Neural cell (in vitro differentiated cells): ENCODE data around the gene RAI1. TPM values are rescaled to one million over a fixed set of nuclear protein-coding genes. Genes with fewer than 3 reads are reported as not detected.

ENCODE experiments used
- H2AFZ ChIP-seq: fragments of 200-600, 300-800 bp; sonication (generic), shearing (Covaris generic); 2 replicates; pipeline ENCODE4 v1.6.0; 2014; ENCODE audit warnings: low read depth, mild to moderate bottlenecking, antibody characterized with exemption, low read length, moderate library complexity
- H3F3A ChIP-seq: fragments of 200-600 bp; shearing (Covaris generic); 2 replicates; pipeline ENCODE4 v1.6.1; 2016; ENCODE audit warnings: mild to moderate bottlenecking, moderate library complexity, mixed read lengths, antibody characterized with exemption, low read length; ENCODE audit not compliant: insufficient read depth, poor library complexity, severe bottlenecking
- H3K27ac ChIP-seq: fragments of 200-600, 300-800 bp; sonication (generic), shearing (Covaris generic); 2 replicates; pipeline ENCODE4 v1.5.1; 2014; ENCODE audit warnings: mild to moderate bottlenecking, low read length, moderate library complexity
- H3K27me3 ChIP-seq: fragments of 300-800, 200-600 bp; sonication (generic), shearing (Covaris generic); 2 replicates; pipeline ENCODE4 v1.6.0; 2014; ENCODE audit warnings: mild to moderate bottlenecking, low read depth, low read length, moderate library complexity; ENCODE audit not compliant: insufficient read depth
- H3K36me3 ChIP-seq: fragments of 300-800, 200-600 bp; sonication (generic), shearing (Covaris generic); 2 replicates; pipeline ENCODE4 v1.5.1; 2014; ENCODE audit warnings: mild to moderate bottlenecking, antibody characterized with exemption, low read length, moderate library complexity; ENCODE audit not compliant: insufficient read depth
- H3K4me2 ChIP-seq: fragments of 300-800, 200-600 bp; sonication (generic), shearing (Covaris generic); 2 replicates; pipeline ENCODE4 v1.6.0; 2014; ENCODE audit warnings: mild to moderate bottlenecking, low read length
- H3K4me3 ChIP-seq: fragments of 300-800, 200-600 bp; sonication (generic), shearing (Covaris generic); 2 replicates; pipeline ENCODE4 v1.5.1; 2014; ENCODE audit warnings: mild to moderate bottlenecking, low read length, moderate library complexity
- H3K79me2 ChIP-seq: fragments of 200-600 bp; shearing (Covaris generic); replicated peaks from 2 replicates; pipeline ENCODE4 v1.6.0; 2014; ENCODE audit warnings: mild to moderate bottlenecking, low read length, moderate library complexity; ENCODE audit not compliant: insufficient read depth
- H3K9ac ChIP-seq: fragments of 300-800, 200-600 bp; sonication (generic), shearing (Covaris generic); 2 replicates; pipeline ENCODE4 v1.6.1; 2016; ENCODE audit warnings: mild to moderate bottlenecking, low read length, mixed read lengths
- H3K9me2 ChIP-seq: fragments of 200-600 bp; shearing (Covaris generic); 2 replicates; pipeline ENCODE4 v1.6.1; 2016; ENCODE audit warnings: mild to moderate bottlenecking, low read length, mixed read lengths; ENCODE audit not compliant: insufficient read depth
- H3K9me3 ChIP-seq: fragments of 200-600, 300-800 bp; sonication (generic), shearing (Covaris generic); 2 replicates; pipeline ENCODE4 v1.6.1; 2016; ENCODE audit warnings: mild to moderate bottlenecking, mixed run types, low read length, moderate library complexity, mixed read lengths
- H4K20me1 ChIP-seq: fragments of 200-600 bp; shearing (Covaris generic); 2 replicates; pipeline ENCODE4 v1.6.1; 2016; ENCODE audit warnings: mild to moderate bottlenecking, mixed run types; ENCODE audit not compliant: insufficient read depth
- CTCF ChIP-seq: fragments of 450-650 bp; IDR thresholded peaks from 2 replicates; pipeline ENCODE4 v1.5.1; 2014; ENCODE audit warnings: antibody characterized with exemption, mild to moderate bottlenecking, moderate library complexity; ENCODE audit not compliant: poor library complexity, severe bottlenecking
- EP300 ChIP-seq: fragments of 450-650 bp; conservative IDR thresholded peaks from 2 replicates; pipeline ENCODE4 v1.6.1; 2014; ENCODE audit warnings: antibody characterized with exemption, mild to moderate bottlenecking, moderate library complexity; ENCODE audit not compliant: poor library complexity, severe bottlenecking
- EZH2 ChIP-seq: fragments of 200-600, 300-800 bp; shearing (Covaris generic), sonication (generic); IDR thresholded peaks from 2 replicates; pipeline ENCODE4 v1.6.1; 2014; ENCODE audit warnings: antibody characterized with exemption, low read length, borderline replicate concordance, mild to moderate bottlenecking; ENCODE audit not compliant: insufficient read depth, poor library complexity, severe bottlenecking
- MXI1 ChIP-seq: fragments of 450-650 bp; conservative IDR thresholded peaks from 2 replicates; pipeline ENCODE4 v1.6.1; 2014; ENCODE audit warnings: antibody characterized with exemption, mild to moderate bottlenecking; ENCODE audit not compliant: poor library complexity, severe bottlenecking
- POLR2AphosphoS5 ChIP-seq: IDR thresholded peaks from 2 replicates; pipeline ENCODE4 v1.6.1; 2012
- RAD21 ChIP-seq: fragments of 450-650 bp; conservative IDR thresholded peaks from 2 replicates; pipeline ENCODE4 v1.6.1; 2014; ENCODE audit warnings: antibody characterized with exemption, mild to moderate bottlenecking, moderate library complexity
- REST ChIP-seq: IDR thresholded peaks from 2 replicates; pipeline ENCODE4 v1.6.1; 2012; ENCODE audit warnings: borderline replicate concordance
- SMC3 ChIP-seq: fragments of 450-650 bp; conservative IDR thresholded peaks from 2 replicates; pipeline ENCODE4 v1.6.1; 2014; ENCODE audit warnings: antibody characterized with exemption, mild to moderate bottlenecking, moderate library complexity; ENCODE audit not compliant: poor library complexity
- TAF1 ChIP-seq: IDR thresholded peaks from 2 replicates; pipeline ENCODE4 v1.6.1; 2012; ENCODE audit warnings: low read depth
- polyA plus RNA-seq: library from polyadenylated mRNA; depleted of rRNA; stranded (reverse); fragments of >200 nt; gene quantifications from 2 replicates; pipeline ENCODE4 v1.2.3, GENCODE V29; 2014

The RAI1 gene
- polyA plus RNA-seq, 1 donor from 2014 or later = 16.9 TPM

DNA sequence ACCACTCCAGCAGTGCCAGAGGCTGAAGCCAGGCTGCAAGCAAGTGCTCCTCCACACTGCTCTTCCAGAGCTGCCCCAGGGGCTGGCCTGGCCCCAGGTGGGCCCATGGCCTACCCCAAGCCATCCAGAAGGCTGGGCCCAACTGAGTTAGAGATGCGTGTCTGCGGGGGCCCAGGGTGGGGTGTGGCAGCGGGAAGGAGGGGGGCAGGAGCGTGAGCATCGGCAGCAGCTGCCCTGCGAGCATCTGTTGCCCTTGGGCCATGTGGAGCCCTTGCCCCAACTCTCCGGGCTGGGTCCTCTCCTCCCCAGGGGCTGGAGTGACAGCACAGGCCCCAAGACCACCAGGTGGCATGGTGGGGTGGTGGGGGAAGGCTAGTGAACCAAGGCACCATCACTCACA lies 162.8 kb downstream of the RAI1 start:
- Histone ChIP-seq H3K9ac (no peak overlapping the region), H3K4me3 (no peak overlapping the region), H3K4me2 (no peak overlapping the region), H3K9me3 (no peaks in the 10 kb centered on the region), H2AFZ (no peak overlapping the region), H3K36me3 (no peaks in the 10 kb centered on the region), H3K9me2 (no peaks in the 10 kb centered on the region), H3F3A (no peaks in the 10 kb centered on the region), H3K27ac (no peak overlapping the region), H3K79me2 (no peaks in the 10 kb centered on the region), H3K27me3 (no peaks in the 10 kb centered on the region), H4K20me1 (no peaks in the 10 kb centered on the region)
- TF ChIP-seq RAD21 (no peak), MXI1 (no peak), EP300 (no peak), REST (no peak), EZH2 (no peak), TAF1 (no peak), CTCF (no peak), POLR2AphosphoS5 (no peak), SMC3 (no peak)

- Histone ChIP-seq H3F3A (no peaks in the 10 kb centered on the region), H3K9me2 (no peaks in the 10 kb centered on the region), H3K4me3 (no peak overlapping the region), H3K36me3 (no peaks in the 10 kb centered on the region), H3K4me2 (no peak overlapping the region), H3K27ac (no peak overlapping the region), H3K9ac (no peak overlapping the region), H3K79me2 (no peaks in the 10 kb centered on the region), H4K20me1 (no peaks in the 10 kb centered on the region), H2AFZ (no peak overlapping the region), H3K27me3 (no peaks in the 10 kb centered on the region), H3K9me3 (no peaks in the 10 kb centered on the region)
- TF ChIP-seq TAF1 = no peak
- no peak for TF ChIP-seq RAD21
- no peak for TF ChIP-seq EZH2
- TF ChIP-seq MXI1 = no peak
- no peak for TF ChIP-seq POLR2AphosphoS5
- TF ChIP-seq SMC3 = no peak
- TF ChIP-seq CTCF = no peak
- TF ChIP-seq REST = no peak
- no peak for TF ChIP-seq EP300
These were observed 163.2 kb downstream of the RAI1 start for GRCh38 chr17:17844500-17844899.
